GM18870 (cell line): ENCODE measurements around the gene PSMD11.
"Not testable (repeated sequence)": the region's sequence is repeated elsewhere in the genome, so short reads cannot be mapped to it uniquely, and the experiment has no call there.

Experiments used
- ATAC-seq: cut with Tn5 transposase; IDR thresholded peaks from one replicate; pipeline ENCODE4 v1.9.1; 2021; ENCODE audit warnings: moderate library complexity; ENCODE audit not compliant: unreplicated experiment

PSMD11 gene

GRCh38 chr17:32444301-32445073 is at the start of gene PSMD11:
TSS of gene PSMD11 (plus strand) at chr17:32444510. CDS start at chr17:32444524, 14 bp downstream.
- peak; percentile 70 for ATAC-seq

DNA sequence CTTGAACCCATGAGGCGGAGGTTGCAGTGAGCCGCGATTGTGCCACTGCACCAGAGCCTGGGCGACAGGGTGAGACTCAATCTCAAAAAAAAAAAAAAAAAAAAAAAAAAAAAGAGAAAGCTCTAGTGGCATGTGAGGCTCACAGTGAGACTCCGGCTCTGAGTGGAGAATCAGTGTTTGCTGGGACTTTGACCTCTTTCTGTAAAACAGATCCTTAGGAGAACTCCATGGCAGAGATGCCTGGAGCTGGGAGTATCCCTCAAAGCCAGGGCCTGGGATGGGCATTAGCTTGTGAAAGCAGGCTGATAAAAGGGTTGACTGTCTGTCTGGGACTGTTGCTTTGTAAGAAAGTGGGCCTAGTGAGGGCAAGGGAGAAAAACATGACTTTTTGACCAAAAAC is 48.0 kb upstream of the PSMD11 start:
- ATAC-seq = no peak

DNA sequence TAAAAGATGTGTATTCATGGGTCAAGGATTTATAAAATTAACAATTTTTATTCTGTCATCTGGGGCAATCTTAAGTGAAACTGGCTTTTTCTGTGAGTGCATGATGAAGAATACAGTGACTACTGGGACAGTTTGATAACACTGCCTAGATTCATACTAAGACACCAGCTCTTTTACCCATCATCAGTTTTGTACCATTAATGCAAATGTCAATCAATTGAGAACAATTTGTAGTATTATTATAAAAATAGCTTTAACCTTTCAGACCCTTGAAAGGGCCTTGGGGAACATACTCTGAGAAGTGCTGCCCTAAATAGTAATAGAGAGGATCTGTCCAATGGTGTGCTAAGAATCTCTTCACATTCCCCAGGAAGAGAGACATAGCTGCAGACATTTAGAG is 45.4 kb upstream of the PSMD11 start:
- no peak for ATAC-seq

GRCh38 chr17:32410085-32410484 is 34.2 kb upstream of the PSMD11 start:
- not testable (repeated sequence) for ATAC-seq

- no peak for ATAC-seq
These were observed 17.4 kb upstream of the PSMD11 start for GRCh38 chr17:32426894-32427293.

DNA sequence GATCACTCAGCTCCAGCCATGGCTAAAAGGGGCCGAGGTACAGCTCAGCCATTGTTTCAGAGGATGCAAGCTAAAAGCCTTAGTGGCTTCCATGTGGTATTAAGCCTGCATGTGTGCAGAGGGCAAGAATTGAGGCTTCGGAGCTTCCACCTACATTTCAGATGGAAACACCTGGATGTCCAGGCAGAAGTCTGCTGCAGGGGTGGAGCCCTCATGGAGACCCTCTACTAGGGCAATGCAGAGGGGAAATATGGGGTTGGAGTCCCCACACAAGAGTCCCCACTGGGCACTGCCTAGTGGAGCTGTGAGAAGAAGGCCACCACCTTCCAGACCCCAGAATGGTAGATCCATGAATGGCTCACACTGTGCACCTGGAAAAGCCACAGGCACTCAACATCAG is 14.7 kb upstream of the PSMD11 start:
- no peak for ATAC-seq

GRCh38 chr17:32440722-32441121 is 3.6 kb upstream of the PSMD11 start:
- no peak for ATAC-seq

GRCh38 chr17:32441886-32442285 is 2.4 kb upstream of the PSMD11 start:
- ATAC-seq = no peak

DNA sequence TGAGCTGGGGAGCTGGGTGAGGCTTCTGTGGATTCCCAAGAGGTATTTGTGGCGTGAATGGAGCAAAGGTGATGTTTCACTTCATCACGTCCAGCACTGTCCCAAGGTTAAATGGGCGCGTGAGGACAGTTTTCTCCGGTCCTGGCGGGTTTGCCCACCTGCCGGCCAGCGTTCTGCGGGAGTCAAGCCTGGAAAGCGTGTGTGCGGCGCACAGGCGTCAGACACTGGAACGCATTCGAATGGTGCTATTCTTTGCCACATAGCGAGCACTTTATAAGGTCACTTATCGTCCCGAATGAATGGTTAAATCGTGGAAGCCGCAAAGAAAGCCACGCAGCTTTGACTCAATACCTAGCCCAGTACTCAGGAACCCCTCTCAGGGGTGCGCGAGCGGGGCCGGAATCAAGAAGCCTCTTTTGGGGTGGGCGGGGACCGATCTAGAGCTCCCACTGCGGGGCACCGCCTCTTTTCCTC is 446 bp upstream of the PSMD11 start:
- ATAC-seq = no peak

- ATAC-seq = peak; percentile 16
These were observed 735 bp downstream of the PSMD11 start for GRCh38 chr17:32445074-32445415.

DNA sequence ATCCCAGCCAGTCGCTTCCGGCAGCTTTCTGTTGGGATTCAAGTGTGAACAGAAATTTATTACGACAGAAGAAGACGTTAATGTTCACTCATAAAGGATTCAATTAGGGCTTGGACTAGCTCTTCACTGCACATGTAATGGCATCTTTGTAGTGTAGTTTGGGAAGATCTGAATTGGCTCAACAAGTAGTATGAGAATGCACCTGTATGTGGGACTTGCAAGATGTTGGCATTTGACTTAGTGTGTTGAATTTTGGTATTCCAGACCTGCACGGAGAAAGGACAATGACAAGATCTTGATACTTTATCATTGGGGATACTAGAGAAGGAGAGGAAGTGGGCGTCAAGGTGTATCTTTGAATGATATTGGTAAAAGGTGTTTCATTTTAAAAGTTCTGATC is 1.2 kb downstream of the PSMD11 start:
- no peak for ATAC-seq

DNA sequence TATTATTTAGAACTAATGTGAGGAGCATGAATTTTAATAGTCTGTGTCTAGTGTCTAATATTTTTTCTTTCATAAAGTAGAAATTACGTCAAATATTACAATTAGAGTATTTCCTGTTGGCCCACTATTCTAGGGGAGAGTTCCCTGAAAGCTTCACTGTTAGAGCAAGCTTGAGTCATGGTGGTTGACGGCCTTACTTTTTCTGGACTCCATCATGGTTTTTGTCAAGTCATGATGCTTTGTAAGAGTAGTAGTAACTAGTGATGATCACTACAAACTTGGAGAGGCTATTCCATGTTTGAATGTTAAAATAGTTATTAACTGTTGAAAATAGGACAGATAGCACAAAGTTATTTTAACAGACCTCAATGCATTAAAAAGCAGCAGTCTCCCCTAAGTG is 1.7 kb downstream of the PSMD11 start:
- no peak for ATAC-seq

GRCh38 chr17:32446949-32447348 is 2.6 kb downstream of the PSMD11 start:
- no peak for ATAC-seq

GRCh38 chr17:32449963-32450362 is 5.7 kb downstream of the PSMD11 start:
- no peak for ATAC-seq

- ATAC-seq = not testable (repeated sequence)
These were observed 6.1 kb downstream of the PSMD11 start for GRCh38 chr17:32450379-32450778.

GRCh38 chr17:32451879-32452278 is 7.6 kb downstream of the PSMD11 start:
- no peak for ATAC-seq

DNA sequence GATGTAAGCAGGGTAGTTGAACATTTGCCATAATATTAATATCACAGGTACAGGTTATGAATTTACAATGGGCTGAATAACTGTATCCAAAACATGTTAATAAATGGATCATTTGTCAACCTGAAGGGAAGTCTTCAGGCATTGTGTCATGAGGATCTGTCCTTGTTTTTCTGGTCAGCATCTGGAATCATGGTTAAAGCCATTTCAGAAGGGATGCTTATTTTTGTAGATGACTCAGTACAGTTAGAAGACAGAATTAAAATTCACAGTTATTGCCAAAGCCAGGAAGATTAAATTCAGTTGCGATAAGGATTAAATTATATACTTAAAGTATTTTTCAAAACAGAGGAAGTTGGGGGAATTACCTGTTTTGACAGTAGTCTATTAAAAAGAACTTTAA is 8.0 kb downstream of the PSMD11 start:
- ATAC-seq = no peak

- no peak for ATAC-seq
These were observed 9.1 kb downstream of the PSMD11 start for GRCh38 chr17:32453370-32453769.

DNA sequence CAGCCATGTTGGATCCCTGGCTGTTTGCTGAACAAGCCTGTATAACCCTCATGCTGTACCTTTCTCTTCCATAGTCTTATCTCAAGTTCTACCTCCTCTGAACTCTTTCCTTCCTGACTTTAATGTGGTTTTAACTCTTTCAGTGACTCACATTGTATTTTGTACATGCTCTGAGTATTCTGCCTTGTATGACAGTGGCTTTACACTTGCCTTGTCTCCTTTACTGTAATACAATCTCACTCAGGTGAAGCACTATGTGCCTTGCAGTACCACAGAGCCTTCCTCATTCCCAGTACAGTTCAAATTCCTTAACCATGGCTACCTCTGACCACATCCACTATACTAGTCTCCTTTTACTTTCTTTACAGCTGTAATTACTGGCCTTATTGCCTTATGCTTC is 14.1 kb downstream of the PSMD11 start:
- ATAC-seq = no peak

DNA sequence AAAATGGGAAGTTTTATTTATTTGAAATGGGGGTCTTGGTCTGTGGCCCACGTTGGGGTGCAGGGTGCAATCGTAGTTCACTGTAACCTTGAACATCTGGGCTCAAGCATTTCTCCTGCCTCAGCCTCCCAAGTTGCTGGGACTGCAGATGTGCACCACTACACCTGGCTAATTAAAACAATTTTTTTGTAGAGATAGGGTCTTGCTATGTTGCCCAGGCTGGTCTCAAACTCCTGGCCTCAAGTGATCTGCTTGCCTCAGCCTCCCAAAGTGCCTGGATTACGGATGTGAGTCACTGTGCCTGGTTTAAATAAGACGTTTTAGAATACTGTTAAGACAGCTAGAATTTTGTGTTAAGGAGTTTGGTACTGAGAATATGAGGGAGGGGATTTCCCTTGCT is 15.7 kb downstream of the PSMD11 start:
- ATAC-seq = no peak

DNA sequence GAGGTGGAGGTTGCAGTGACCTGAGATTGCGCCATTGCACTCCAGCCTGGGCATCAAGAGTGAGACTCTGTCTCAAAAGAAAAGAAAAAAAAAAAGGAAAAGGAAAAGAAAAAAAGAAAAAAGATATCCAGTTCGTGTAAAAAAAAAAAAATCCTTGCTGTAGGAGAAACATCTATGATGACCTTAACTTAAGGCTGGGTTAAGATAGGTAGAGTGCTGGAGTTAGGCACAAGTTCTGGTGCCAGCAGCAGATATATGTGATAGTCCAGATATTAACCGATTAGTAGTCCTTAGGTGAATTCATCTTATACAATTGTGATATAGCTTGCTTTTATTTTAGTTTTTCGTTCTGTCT is 17.2 kb downstream of the PSMD11 start:
- ATAC-seq = no peak

GRCh38 chr17:32461853-32462617 is 17.7 kb downstream of the PSMD11 start:
- no peak for ATAC-seq
